Nasal cavity respiratory epithelium epithelial cell of viscerocranial mucosa (primary cell): Measurements from ENCODE around the gene TGFA. TPM values are rescaled to one million over a fixed set of nuclear protein-coding genes. Genes with fewer than 3 reads are reported as not detected.

ENCODE experiments used
- total RNA-seq: library from RNA; depleted of rRNA; stranded (reverse); fragments of >200 nt; gene quantifications from 2 replicates; pipeline ENCODE4 v1.2.3, GENCODE V29; 2014

Gene TGFA
- total RNA-seq: 144 and 191 TPM in 2 replicates

GRCh38 chr2:70553584-70554337 is at the start of gene TGFA:
TSS of gene TGFA (minus strand) at chr2:70553826. CDS start at chr2:70553767, 59 bp downstream.

Other genes with a start within 250 kb of the TGFA start
- gene ADD2, start 214.4 kb upstream of the TGFA start, total RNA-seq: under 0.01 TPM in 1 of 2 replicates, not detected in the other
- not detected in 2 replicates for gene FIGLA, start 236.8 kb upstream of the TGFA start, total RNA-seq